Measurements from ENCODE around the gene LSM10. TPM values are rescaled to one million over a fixed set of nuclear protein-coding genes. Genes with fewer than 3 reads are reported as not detected.

The LSM10 gene
- total and polyA plus RNA-seq, 9 of the 15 experiments (the other 6 are each of a cell fraction or from before 2014, with no cell fraction given) = 13.2 to 146 (median 68.9) TPM

DNA sequence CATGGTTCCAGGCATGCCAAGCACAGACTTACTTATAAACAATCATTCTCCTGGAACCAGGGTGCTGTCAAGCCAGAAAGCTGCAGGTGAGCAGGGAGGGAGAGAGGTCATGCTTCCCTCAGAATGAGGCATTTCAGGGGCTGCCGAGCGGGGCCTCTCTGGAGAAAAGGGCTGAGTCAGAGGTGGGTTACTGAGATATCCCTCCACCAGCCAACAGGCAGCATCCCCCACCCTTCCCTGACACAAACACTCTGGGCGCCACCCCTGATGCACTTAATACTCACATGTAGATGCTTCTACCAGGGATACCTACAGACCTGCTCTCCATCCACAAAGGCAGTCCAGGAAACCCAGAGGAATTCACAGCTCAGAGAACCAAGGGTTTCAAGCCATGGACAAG is 25.1 kb downstream of the LSM10 start (continued):
- TF ChIP-seq TEAD1 (CRISPR knock-in tag; IDR thresholded peaks at IDR 0.05) (no peak), NFE2 (IDR thresholded peaks at IDR 0.05; ENCODE audit: low read depth) (peak; percentile 91), PHTF2 (CRISPR knock-in tag; IDR thresholded peaks at IDR 0.05) (no peak), ZNF384 (IDR thresholded peaks at IDR 0.05; ENCODE audit: low read depth, low read length) (no peak; the same call in 1 of the 2 replicates), IRF2 (CRISPR knock-in tag; IDR thresholded peaks at IDR 0.05) (no peak), MTA2 (IDR thresholded peaks at IDR 0.05; ENCODE audit: low read depth) (no peak), FOS (IDR thresholded peaks at IDR 0.05; ENCODE audit: extremely low read depth, insufficient read length) (no peak), BRF1 (IDR thresholded peaks at IDR 0.05; ENCODE audit: borderline replicate concordance, extremely low read depth, insufficient read length) (no peak), CTBP1 (IDR thresholded peaks at IDR 0.05; ENCODE audit: borderline replicate concordance) (0 out of 2 replicates have a peak, but pooled peaks have one; percentile 42), SIRT6 (IDR thresholded peaks at IDR 0.05; ENCODE audit: low read depth, low read length) (no peak), TAF1 (IDR thresholded peaks at IDR 0.05; ENCODE audit: control insufficient read depth, extremely low read depth, insufficient read depth, low read length, severe bottlenecking) (peak; percentile 33), RCOR1 (IDR thresholded peaks at IDR 0.05; ENCODE audit: borderline replicate concordance in 1 of 2, low read depth in 2 of 2, low read length in 2 of 2) (peak in 1 of 2 experiments; percentile 34; a peak in 1 of 4 replicates), ZZZ3 (IDR thresholded peaks at IDR 0.05) (no peak), NR4A1 (CRISPR knock-in tag; IDR thresholded peaks at IDR 0.05) (no peak), NR4A1 (tag; IDR thresholded peaks at IDR 0.05) (peak; percentile 47; the same call in 1 of the 2 replicates), MTA3 (IDR thresholded peaks at IDR 0.05; ENCODE audit: borderline replicate concordance) (peak; percentile 51; the same call in 1 of the 2 replicates), MBD2 (IDR thresholded peaks at IDR 0.05; ENCODE audit: borderline replicate concordance, low read depth) (peak; percentile 20; the same call in 1 of the 2 replicates), MAFG (tag; conservative IDR thresholded peaks at IDR 0.05) (peak; percentile 56), MYNN (IDR thresholded peaks at IDR 0.05) (0 out of 2 replicates have a peak, but pooled peaks have one; percentile 51), MYNN (CRISPR knock-in tag; IDR thresholded peaks at IDR 0.05) (no peak), DMBX1 (CRISPR knock-in tag; IDR thresholded peaks at IDR 0.05; ENCODE audit: borderline replicate concordance) (no peak), ESRRB (CRISPR knock-in tag; IDR thresholded peaks at IDR 0.05; ENCODE audit: borderline replicate concordance) (no peak)
- TF ChIP-seq, protein P1, sequence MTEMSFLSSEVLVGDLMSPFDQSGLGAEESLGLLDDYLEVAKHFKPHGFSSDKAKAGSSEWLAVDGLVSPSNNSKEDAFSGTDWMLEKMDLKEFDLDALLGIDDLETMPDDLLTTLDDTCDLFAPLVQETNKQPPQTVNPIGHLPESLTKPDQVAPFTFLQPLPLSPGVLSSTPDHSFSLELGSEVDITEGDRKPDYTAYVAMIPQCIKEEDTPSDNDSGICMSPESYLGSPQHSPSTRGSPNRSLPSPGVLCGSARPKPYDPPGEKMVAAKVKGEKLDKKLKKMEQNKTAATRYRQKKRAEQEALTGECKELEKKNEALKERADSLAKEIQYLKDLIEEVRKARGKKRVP (CRISPR knock-in tag; IDR thresholded peaks at IDR 0.05) = peak; percentile 61; the same call in 1 of the 2 replicates
- TF ChIP-seq, protein P2, sequence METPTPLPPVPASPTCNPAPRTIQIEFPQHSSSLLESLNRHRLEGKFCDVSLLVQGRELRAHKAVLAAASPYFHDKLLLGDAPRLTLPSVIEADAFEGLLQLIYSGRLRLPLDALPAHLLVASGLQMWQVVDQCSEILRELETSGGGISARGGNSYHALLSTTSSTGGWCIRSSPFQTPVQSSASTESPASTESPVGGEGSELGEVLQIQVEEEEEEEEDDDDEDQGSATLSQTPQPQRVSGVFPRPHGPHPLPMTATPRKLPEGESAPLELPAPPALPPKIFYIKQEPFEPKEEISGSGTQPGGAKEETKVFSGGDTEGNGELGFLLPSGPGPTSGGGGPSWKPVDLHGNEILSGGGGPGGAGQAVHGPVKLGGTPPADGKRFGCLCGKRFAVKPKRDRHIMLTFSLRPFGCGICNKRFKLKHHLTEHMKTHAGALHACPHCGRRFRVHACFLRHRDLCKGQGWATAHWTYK (CRISPR knock-in tag; IDR thresholded peaks at IDR 0.05) = 0 out of 2 replicates have a peak, but pooled peaks have one; percentile 19
- TF ChIP-seq, protein P3, sequence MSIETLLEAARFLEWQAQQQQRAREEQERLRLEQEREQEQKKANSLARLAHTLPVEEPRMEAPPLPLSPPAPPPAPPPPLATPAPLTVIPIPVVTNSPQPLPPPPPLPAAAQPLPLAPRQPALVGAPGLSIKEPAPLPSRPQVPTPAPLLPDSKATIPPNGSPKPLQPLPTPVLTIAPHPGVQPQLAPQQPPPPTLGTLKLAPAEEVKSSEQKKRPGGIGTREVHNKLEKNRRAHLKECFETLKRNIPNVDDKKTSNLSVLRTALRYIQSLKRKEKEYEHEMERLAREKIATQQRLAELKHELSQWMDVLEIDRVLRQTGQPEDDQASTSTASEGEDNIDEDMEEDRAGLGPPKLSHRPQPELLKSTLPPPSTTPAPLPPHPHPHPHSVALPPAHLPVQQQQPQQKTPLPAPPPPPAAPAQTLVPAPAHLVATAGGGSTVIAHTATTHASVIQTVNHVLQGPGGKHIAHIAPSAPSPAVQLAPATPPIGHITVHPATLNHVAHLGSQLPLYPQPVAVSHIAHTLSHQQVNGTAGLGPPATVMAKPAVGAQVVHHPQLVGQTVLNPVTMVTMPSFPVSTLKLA (conservative IDR thresholded peaks at IDR 0.05) = peak in 1 of 2 experiments; percentile 49; a peak in 2 of 4 replicates
- TF ChIP-seq, protein P4, sequence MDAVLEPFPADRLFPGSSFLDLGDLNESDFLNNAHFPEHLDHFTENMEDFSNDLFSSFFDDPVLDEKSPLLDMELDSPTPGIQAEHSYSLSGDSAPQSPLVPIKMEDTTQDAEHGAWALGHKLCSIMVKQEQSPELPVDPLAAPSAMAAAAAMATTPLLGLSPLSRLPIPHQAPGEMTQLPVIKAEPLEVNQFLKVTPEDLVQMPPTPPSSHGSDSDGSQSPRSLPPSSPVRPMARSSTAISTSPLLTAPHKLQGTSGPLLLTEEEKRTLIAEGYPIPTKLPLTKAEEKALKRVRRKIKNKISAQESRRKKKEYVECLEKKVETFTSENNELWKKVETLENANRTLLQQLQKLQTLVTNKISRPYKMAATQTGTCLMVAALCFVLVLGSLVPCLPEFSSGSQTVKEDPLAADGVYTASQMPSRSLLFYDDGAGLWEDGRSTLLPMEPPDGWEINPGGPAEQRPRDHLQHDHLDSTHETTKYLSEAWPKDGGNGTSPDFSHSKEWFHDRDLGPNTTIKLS (IDR thresholded peaks at IDR 0.05; ENCODE audit: borderline replicate concordance, low read depth) = no peak; the same call in 1 of the 2 replicates

Data from K562 (cell line).